ENCODE measurements around the gene STPG4.

DNA sequence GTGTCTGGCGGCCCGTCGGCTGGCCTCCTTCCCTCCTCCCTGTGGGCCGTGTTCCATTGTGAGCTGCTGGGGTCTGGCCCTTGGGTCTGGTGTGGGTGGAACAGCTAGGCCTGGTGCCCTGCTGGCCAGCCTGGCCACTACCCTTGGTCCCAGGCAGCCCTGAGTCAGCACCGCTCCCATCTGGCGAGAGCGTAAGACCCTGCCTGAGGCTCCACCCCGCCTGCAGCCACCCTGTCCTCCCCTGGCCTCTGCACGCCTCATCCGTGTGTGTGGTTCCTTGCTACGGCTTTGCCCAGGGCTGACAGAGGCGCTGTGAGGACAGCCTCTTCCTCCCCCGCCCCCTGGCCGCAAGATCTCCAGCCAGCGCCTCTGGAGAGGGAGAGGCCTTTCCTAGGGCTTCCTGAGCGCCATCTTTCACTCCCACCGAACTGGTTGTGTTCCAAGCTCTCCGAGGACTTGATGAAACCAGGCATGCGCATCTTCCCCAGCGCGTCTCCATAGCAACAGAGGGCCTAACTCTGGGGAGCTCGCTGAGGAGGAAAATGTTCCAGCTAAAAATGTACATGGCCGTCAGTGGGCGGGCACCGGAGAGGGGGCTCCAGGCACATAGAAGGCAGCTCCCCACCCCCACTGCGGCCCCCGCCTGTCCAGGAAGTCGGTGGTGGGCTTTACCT lies 83.0 kb downstream of the STPG4 start:
- TF ChIP-seq POLR2AphosphoS5 (IDR thresholded peaks at IDR 0.05) (peak in 2 of 3 donors; percentile 39 to 46), POLR2A (IDR thresholded peaks at IDR 0.05) (no peak)

Measured in transverse colon (tissue), 3 donors.